DOHH2 (cell line): ENCODE results near the gene SH3RF3.

Experiments used
- H3F3A ChIP-seq: fragments of 200-600 bp; sonication (generic), shearing (Covaris generic); 2 replicates; pipeline ENCODE4 v1.6.0; 2016; ENCODE audit warnings: antibody characterized with exemption, mild to moderate bottlenecking; ENCODE audit not compliant: control insufficient read depth, insufficient read depth
- H3K27ac ChIP-seq: fragments of 200-600 bp; sonication (generic); 2 replicates; pipeline ENCODE4 v1.5.1; 2014; ENCODE audit warnings: low read depth, mild to moderate bottlenecking, low read length, moderate library complexity
- H3K27me3 ChIP-seq: fragments of 200-600 bp; sonication (generic); 2 replicates; pipeline ENCODE4 v1.6.1; 2014; ENCODE audit warnings: mild to moderate bottlenecking, low read length, mixed read lengths; ENCODE audit not compliant: control insufficient read depth
- H3K36me3 ChIP-seq: fragments of 200-600 bp; sonication (generic); 2 replicates; pipeline ENCODE4 v1.6.1; 2014; ENCODE audit warnings: mild to moderate bottlenecking, low read length, moderate library complexity, mixed read lengths; ENCODE audit not compliant: control insufficient read depth
- H3K4me1 ChIP-seq: fragments of 200-600 bp; sonication (generic); 2 replicates; pipeline ENCODE4 v1.6.1; 2014; ENCODE audit warnings: mild to moderate bottlenecking, low read length, mixed read lengths; ENCODE audit not compliant: control insufficient read depth
- H3K4me2 ChIP-seq: fragments of 200-600 bp; sonication (generic); 2 replicates; pipeline ENCODE4 v1.6.0; 2014; ENCODE audit warnings: mild to moderate bottlenecking, low read length, moderate library complexity
- H3K4me3 ChIP-seq: fragments of 200-600 bp; sonication (generic); 2 replicates; pipeline ENCODE4 v1.5.1; 2014; ENCODE audit warnings: mild to moderate bottlenecking, low read length, mixed read lengths
- H3K79me2 ChIP-seq: fragments of 200-600 bp; sonication (generic); 2 replicates; pipeline ENCODE4 v1.6.1; 2014; ENCODE audit warnings: mild to moderate bottlenecking, low read length, mixed read lengths; ENCODE audit not compliant: control insufficient read depth
- H3K9me2 ChIP-seq: fragments of 200-600 bp; sonication (generic); replicated peaks from 2 replicates; pipeline ENCODE4 v1.6.1; 2014; ENCODE audit warnings: mild to moderate bottlenecking, low read length, mixed read lengths; ENCODE audit not compliant: control insufficient read depth
- H3K9me3 ChIP-seq: fragments of 200-600 bp; sonication (generic); 2 replicates; pipeline ENCODE4 v1.6.1; 2014; ENCODE audit warnings: antibody characterized with exemption, low read length, mixed read lengths; ENCODE audit not compliant: control insufficient read depth, insufficient read depth
- H4K20me1 ChIP-seq: fragments of 200-600 bp; sonication (generic); 2 replicates; pipeline ENCODE4 v1.6.0; 2014; ENCODE audit warnings: low read depth, mild to moderate bottlenecking, antibody characterized with exemption, low read length, moderate library complexity; ENCODE audit not compliant: control insufficient read depth, insufficient read depth
- EZH2phosphoT487 ChIP-seq: fragments of 200-600 bp; sonication (generic); IDR thresholded peaks from 2 replicates; pipeline ENCODE4 v1.6.1; 2017; ENCODE audit warnings: borderline replicate concordance, mild to moderate bottlenecking, antibody characterized with exemption, low read length, moderate library complexity, mixed read lengths
- TF ChIP-seq, protein P1 (sequence below): fragments of 200-600 bp; sonication (generic); IDR thresholded peaks from one replicate; pipeline ENCODE4 v1.5.1; 2014; ENCODE audit warnings: antibody characterized with exemption, mild to moderate bottlenecking, low read depth, low read length; ENCODE audit not compliant: poor library complexity, severe bottlenecking

The SH3RF3 gene

DNA sequence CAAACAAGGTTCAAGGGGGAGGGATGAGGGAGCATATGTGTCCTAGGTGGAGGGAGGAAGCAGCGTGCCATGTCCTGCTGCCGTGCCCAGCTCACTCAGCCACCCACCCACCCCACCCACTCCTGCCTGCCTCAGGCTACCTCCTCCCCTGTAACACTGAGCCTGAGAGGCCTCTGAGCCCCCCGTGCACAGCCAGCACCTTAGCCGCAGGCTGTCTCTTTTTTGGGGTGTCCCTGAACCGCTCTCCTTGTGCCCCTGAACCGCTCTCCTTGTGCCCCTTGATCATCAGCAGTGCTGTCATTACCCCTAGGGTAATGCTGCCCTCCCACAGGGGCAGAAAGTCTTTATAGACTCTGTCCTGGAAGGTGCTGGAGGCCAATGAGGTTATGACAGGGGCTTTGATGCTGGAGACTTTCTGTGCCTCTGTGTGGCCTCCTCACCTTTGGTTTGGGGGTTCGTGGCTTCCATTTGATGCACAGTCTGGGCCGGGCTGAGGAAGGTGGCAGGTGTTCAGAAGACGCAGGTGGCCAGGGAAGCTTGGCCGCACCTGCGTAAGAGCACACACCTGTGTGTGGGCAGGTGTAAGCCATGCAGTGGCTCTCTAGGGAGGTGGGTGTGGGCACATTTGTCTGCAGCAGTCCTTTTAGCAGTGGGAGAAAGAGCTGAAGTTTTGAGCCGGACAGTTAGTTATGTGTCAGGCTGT lies 344.8 kb downstream of the SH3RF3 start:
- Histone ChIP-seq H3K27ac (no peak overlapping the region), H3K79me2 (no peaks in the 10 kb centered on the region), H3K36me3 (no peaks in the 10 kb centered on the region), H3K4me1 (peaks cover 4% of the 10 kb centered on the region; the same call in 1 of the 2 replicates), H3K9me2 (no peaks in the 10 kb centered on the region), H4K20me1 (no peaks in the 10 kb centered on the region), H3K4me3 (no peak overlapping the region), H3F3A (no peaks in the 10 kb centered on the region), H3K27me3 (no peaks in the 10 kb centered on the region), H3K9me3 (no peaks in the 10 kb centered on the region), H3K4me2 (no peak overlapping the region)
- TF ChIP-seq EZH2phosphoT487, result no peak
- TF ChIP-seq, protein P1, sequence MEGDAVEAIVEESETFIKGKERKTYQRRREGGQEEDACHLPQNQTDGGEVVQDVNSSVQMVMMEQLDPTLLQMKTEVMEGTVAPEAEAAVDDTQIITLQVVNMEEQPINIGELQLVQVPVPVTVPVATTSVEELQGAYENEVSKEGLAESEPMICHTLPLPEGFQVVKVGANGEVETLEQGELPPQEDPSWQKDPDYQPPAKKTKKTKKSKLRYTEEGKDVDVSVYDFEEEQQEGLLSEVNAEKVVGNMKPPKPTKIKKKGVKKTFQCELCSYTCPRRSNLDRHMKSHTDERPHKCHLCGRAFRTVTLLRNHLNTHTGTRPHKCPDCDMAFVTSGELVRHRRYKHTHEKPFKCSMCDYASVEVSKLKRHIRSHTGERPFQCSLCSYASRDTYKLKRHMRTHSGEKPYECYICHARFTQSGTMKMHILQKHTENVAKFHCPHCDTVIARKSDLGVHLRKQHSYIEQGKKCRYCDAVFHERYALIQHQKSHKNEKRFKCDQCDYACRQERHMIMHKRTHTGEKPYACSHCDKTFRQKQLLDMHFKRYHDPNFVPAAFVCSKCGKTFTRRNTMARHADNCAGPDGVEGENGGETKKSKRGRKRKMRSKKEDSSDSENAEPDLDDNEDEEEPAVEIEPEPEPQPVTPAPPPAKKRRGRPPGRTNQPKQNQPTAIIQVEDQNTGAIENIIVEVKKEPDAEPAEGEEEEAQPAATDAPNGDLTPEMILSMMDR, result no peak

DNA sequence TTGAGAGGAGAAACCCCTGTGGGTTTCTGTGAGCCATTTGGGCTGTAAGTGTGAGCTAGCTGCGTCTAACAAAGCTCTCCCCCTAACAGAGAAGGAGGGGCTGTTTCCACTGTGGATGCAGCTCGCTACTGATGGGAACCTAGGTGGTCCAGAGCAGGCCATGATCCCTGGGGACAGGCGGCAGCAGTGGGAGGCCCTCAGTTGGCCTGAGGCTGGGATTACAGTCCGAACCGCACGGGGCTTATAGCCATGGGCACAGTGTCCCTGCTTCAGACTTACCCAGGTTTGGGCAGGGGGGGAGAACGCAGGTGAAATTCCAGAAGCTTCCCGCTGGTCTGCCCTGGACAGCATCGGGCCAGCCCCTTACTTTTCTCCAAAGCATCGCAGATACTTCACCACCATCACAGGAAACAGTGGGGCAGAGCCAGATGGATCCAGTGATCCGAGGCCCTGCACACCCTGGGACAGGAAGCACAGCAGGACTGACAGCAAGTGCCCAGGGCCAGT lies 345.4 kb downstream of the SH3RF3 start:
- TF ChIP-seq EZH2phosphoT487, result no peak
- TF ChIP-seq, protein P1, result no peak
- Histone ChIP-seq H3K36me3 (no peaks in the 10 kb centered on the region), H3K27ac (no peak overlapping the region), H4K20me1 (no peaks in the 10 kb centered on the region), H3K4me3 (no peak overlapping the region), H3K79me2 (no peaks in the 10 kb centered on the region), H3F3A (no peaks in the 10 kb centered on the region), H3K9me2 (no peaks in the 10 kb centered on the region), H3K27me3 (no peaks in the 10 kb centered on the region), H3K4me1 (peaks cover 4% of the 10 kb centered on the region; the same call in 1 of the 2 replicates), H3K9me3 (no peaks in the 10 kb centered on the region), H3K4me2 (no peak overlapping the region)

DNA sequence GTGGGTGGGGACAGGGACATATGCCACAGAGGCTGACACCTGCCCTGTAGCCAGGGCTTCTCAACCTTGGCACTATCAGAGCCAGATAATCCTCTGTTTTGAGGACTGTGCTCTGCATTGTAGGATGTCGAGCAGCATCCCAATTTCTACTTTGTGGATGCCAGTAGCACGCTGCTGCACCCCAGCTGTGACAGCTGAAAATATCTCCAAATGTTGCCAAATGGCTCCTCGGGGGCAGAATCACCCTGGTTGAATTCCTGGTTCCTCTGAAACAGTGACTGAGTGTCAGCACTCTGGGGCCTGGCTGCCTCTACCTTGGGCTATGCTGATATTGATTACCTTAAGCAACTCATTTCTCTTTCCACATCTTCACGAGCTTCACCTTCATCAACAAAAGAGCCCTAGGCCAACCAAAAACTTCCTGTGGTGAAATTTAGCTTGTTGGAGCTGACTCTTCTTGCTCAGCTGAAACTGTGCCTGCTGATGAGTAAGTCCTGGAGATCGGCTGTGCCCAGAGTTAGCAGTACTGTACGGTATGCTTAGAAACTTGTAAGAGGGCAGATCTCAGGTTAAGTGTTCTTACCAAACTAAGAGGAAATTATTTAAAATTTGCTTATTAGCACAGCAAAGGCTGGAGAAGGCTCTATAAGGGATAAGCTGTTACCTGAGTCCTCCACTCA lies 346.7 kb downstream of the SH3RF3 start:
- no peak for TF ChIP-seq EZH2phosphoT487
- TF ChIP-seq, protein P1, result no peak
- Histone ChIP-seq H3K27ac (no peak overlapping the region), H3F3A (no peaks in the 10 kb centered on the region), H3K9me3 (no peaks in the 10 kb centered on the region), H3K79me2 (no peaks in the 10 kb centered on the region), H3K9me2 (no peaks in the 10 kb centered on the region), H3K4me1 (peaks cover under 1% of the 10 kb centered on the region; the same call in 1 of the 2 replicates), H4K20me1 (no peaks in the 10 kb centered on the region), H3K27me3 (no peaks in the 10 kb centered on the region), H3K4me3 (no peak overlapping the region), H3K4me2 (no peak overlapping the region), H3K36me3 (no peaks in the 10 kb centered on the region)
